Trophoblast cell (in vitro differentiated cells and primary cell): ENCODE data around the gene SHISA5.

Source experiments
- DNase-seq, 2 donors: peaks; one replicate each; pipeline ENCODE4 v3.0.0-alpha.2; 2016
- H2AFZ ChIP-seq: 2 replicates; pipeline ENCODE4 v1.6.1; 2013; ENCODE audit warnings: low read length, moderate library complexity, mild to moderate bottlenecking; ENCODE audit not compliant: insufficient read depth, poor library complexity
- H2AK5ac ChIP-seq: 2 replicates; pipeline ENCODE4 v1.6.1; 2013; ENCODE audit warnings: mild to moderate bottlenecking, low read length
- H2BK120ac ChIP-seq: 2 replicates; pipeline ENCODE4 v1.6.1; 2013; ENCODE audit warnings: low read length, mild to moderate bottlenecking, moderate library complexity; ENCODE audit not compliant: insufficient read depth, poor library complexity
- H2BK12ac ChIP-seq: 2 replicates; pipeline ENCODE4 v1.6.1; 2013; ENCODE audit warnings: mild to moderate bottlenecking, low read length, moderate library complexity
- H2BK5ac ChIP-seq: 2 replicates; pipeline ENCODE4 v1.6.1; 2013; ENCODE audit warnings: low read length, low read depth, moderate library complexity, mild to moderate bottlenecking; ENCODE audit not compliant: poor library complexity
- H3K14ac ChIP-seq: 2 replicates; pipeline ENCODE4 v1.6.1; 2013; ENCODE audit warnings: mild to moderate bottlenecking, low read length
- H3K18ac ChIP-seq: 2 replicates; pipeline ENCODE4 v1.6.1; 2013; ENCODE audit warnings: mild to moderate bottlenecking, low read length
- H3K23ac ChIP-seq: 2 replicates; pipeline ENCODE4 v1.6.1; 2013; ENCODE audit warnings: low read length
- H3K27ac ChIP-seq: 2 replicates; pipeline ENCODE4 v1.5.1; 2013; ENCODE audit warnings: low read depth, mild to moderate bottlenecking, inconsistent platforms, low read length, moderate library complexity
- H3K27me3 ChIP-seq: 2 replicates; pipeline ENCODE4 v1.6.1; 2013; ENCODE audit warnings: inconsistent platforms, mild to moderate bottlenecking, low read length, moderate library complexity; ENCODE audit not compliant: insufficient read depth
- H3K36me3 ChIP-seq, 2 experiments: 1 replicate in 1 of 2; 2 replicates in 1 of 2; pipeline ENCODE4 v1.6.1; 2013; ENCODE audit warnings: low read length in 2 of 2, mild to moderate bottlenecking in 2 of 2, moderate library complexity in 1 of 2; ENCODE audit not compliant: insufficient read depth in 2 of 2, control insufficient read depth in 1 of 2
- H3K4ac ChIP-seq: 2 replicates; pipeline ENCODE4 v1.6.1; 2013; ENCODE audit warnings: low read depth, mild to moderate bottlenecking, low read length, moderate library complexity
- H3K4me1 ChIP-seq, 2 experiments: 1 replicate in 1 of 2; 2 replicates in 1 of 2; pipeline ENCODE4 v1.6.1; 2013; ENCODE audit warnings: low read length in 2 of 2, mild to moderate bottlenecking in 2 of 2, moderate library complexity in 1 of 2; ENCODE audit not compliant: insufficient read depth in 2 of 2, control insufficient read depth in 1 of 2
- H3K4me2 ChIP-seq: 2 replicates; pipeline ENCODE4 v1.6.1; 2013; ENCODE audit warnings: inconsistent platforms, mild to moderate bottlenecking, low read length, moderate library complexity
- H3K4me3 ChIP-seq: 2 replicates; pipeline ENCODE4 v1.5.1; 2013; ENCODE audit warnings: mild to moderate bottlenecking, low read depth, low read length, inconsistent platforms
- H3K79me1 ChIP-seq: one replicate; pipeline ENCODE4 v1.6.1; 2013; ENCODE audit warnings: low read length
- H3K79me2 ChIP-seq: 2 replicates; pipeline ENCODE4 v1.6.1; 2013; ENCODE audit warnings: low read length, mild to moderate bottlenecking; ENCODE audit not compliant: control insufficient read depth, insufficient read depth, poor library complexity
- H3K9ac ChIP-seq: 2 replicates; pipeline ENCODE4 v1.6.1; 2013; ENCODE audit warnings: mild to moderate bottlenecking, low read length
- H3K9me3 ChIP-seq: 2 replicates; pipeline ENCODE4 v1.6.1; 2013; ENCODE audit warnings: low read depth, mild to moderate bottlenecking, control low read depth, inconsistent platforms, low read length; ENCODE audit not compliant: insufficient read depth
- H4K12ac ChIP-seq: 2 replicates; pipeline ENCODE4 v1.6.1; 2013; ENCODE audit warnings: low read depth, mild to moderate bottlenecking, low read length, moderate library complexity
- H4K8ac ChIP-seq: 2 replicates; pipeline ENCODE4 v1.6.1; 2013; ENCODE audit warnings: low read depth, mild to moderate bottlenecking, low read length, moderate library complexity
- H4K91ac ChIP-seq: one replicate; pipeline ENCODE4 v1.6.1; 2013; ENCODE audit warnings: low read depth, mild to moderate bottlenecking, low read length, moderate library complexity
- WGBS: extraction: QIAGEN DNeasy Blood & Tissue Kit; methylation state at CpG from one replicate; pipeline ENCODE4 v1.1.7; 2013; ENCODE audit warnings: missing lambda C conversion rate; ENCODE audit not compliant: insufficient read length, insufficient coverage; ENCODE audit errors: extremely low coverage; 5-methylcytosine and 5-hydroxymethylcytosine counted together

The SHISA5 gene

GRCh38 chr3:48467110-48467454 is 36.9 kb downstream of the SHISA5 start:
- Histone ChIP-seq H2BK12ac (peak overlapping the region; percentile 10), H2AK5ac (no peak overlapping the region), H3K4me1 (peaks cover 12 to 14% of the 10 kb centered on the region in 2 experiments), H2BK120ac (no peak overlapping the region), H4K91ac (no peak overlapping the region), H3K4ac (no peak overlapping the region), H3K27ac (no peak overlapping the region), H4K8ac (no peak overlapping the region), H3K27me3 (no peaks in the 10 kb centered on the region), H3K9ac (no peak overlapping the region), H3K14ac (no peak overlapping the region), H3K4me3 (no peak overlapping the region), H3K79me2 (peaks cover 6% of the 10 kb centered on the region), H3K36me3 (peaks cover 37 to 48% of the 10 kb centered on the region in 2 experiments), H3K79me1 (peaks cover 10% of the 10 kb centered on the region), H3K23ac (no peak overlapping the region), H4K12ac (no peak overlapping the region), H3K9me3 (no peaks in the 10 kb centered on the region), H2BK5ac (no peak overlapping the region), H2AFZ (no peak overlapping the region), H3K4me2 (no peak overlapping the region), H3K18ac (no peak overlapping the region)
- WGBS = no CpG with 5 or more reads among the region's 9 CpGs
- DNase-seq = no peak

- H3K9me3 ChIP-seq = no peaks in the 10 kb centered on the region
- H3K4me3 ChIP-seq = no peak overlapping the region
- H4K8ac ChIP-seq = peak overlapping the region; percentile 72
- H3K79me2 ChIP-seq = peaks cover 6% of the 10 kb centered on the region
- H3K4me2 ChIP-seq = no peak overlapping the region
- peak overlapping the region; percentile 85 for H2BK12ac ChIP-seq
- peaks cover 12 to 14% of the 10 kb centered on the region in 2 experiments for H3K4me1 ChIP-seq
- no peak overlapping the region for H3K9ac ChIP-seq
- peak overlapping the region; percentile 78 for H3K4ac ChIP-seq
- H3K36me3 ChIP-seq = peaks cover 37 to 48% of the 10 kb centered on the region in 2 experiments
- no peaks in the 10 kb centered on the region for H3K27me3 ChIP-seq
- peak overlapping the region; percentile 92 for H2BK120ac ChIP-seq
- peak overlapping the region; percentile 47 for H3K18ac ChIP-seq
- peak overlapping the region; percentile 78 for H3K14ac ChIP-seq
- H4K91ac ChIP-seq = peak overlapping the region; percentile 99
- no peak for DNase-seq
- peak overlapping the region; percentile 88 for H2BK5ac ChIP-seq
- H3K23ac ChIP-seq = no peak overlapping the region
- peak overlapping the region; percentile 95 for H3K27ac ChIP-seq
- peak overlapping the region; percentile 50 for H2AK5ac ChIP-seq
- H4K12ac ChIP-seq = peak overlapping the region; percentile 61
- peaks cover 10% of the 10 kb centered on the region for H3K79me1 ChIP-seq
- WGBS = no CpG with 5 or more reads among the region's 19 CpGs
- peak overlapping the region; percentile 6 for H2AFZ ChIP-seq
These were observed 37.4 kb downstream of the SHISA5 start for GRCh38 chr3:48466386-48467109.

GRCh38 chr3:48465531-48466378 is 38.2 kb downstream of the SHISA5 start:
- Histone ChIP-seq H3K4ac (peak overlapping the region; percentile 78), H3K23ac (no peak overlapping the region), H4K8ac (peak overlapping the region; percentile 72), H3K9me3 (no peaks in the 10 kb centered on the region), H3K4me3 (no peak overlapping the region), H3K27me3 (no peaks in the 10 kb centered on the region), H3K4me1 (peaks cover 12 to 14% of the 10 kb centered on the region in 2 experiments), H2BK120ac (peak overlapping the region; percentile 92), H2AK5ac (peak overlapping the region; percentile 50), H4K91ac (peak overlapping the region; percentile 99), H3K18ac (peak overlapping the region; percentile 47), H3K79me2 (peaks cover 6% of the 10 kb centered on the region), H2BK12ac (peak overlapping the region; percentile 85), H3K36me3 (peaks cover 43 to 55% of the 10 kb centered on the region in 2 experiments), H3K79me1 (peaks cover 10% of the 10 kb centered on the region), H3K9ac (peak overlapping the region; percentile 6), H3K27ac (peak overlapping the region; percentile 95), H3K4me2 (peak overlapping the region; percentile 24), H2AFZ (peak overlapping the region; percentile 6), H3K14ac (peak overlapping the region; percentile 78), H4K12ac (peak overlapping the region; percentile 61), H2BK5ac (peak overlapping the region; percentile 88)
- peak; percentile 99 to 100 for DNase-seq
- WGBS = no CpG with 5 or more reads among the region's 21 CpGs

GRCh38 chr3:48465237-48465530 is 38.8 kb downstream of the SHISA5 start:
- WGBS = no CpG with 5 or more reads among the region's 7 CpGs
- no peak for DNase-seq
- H3K4me2 ChIP-seq = no peak overlapping the region
- no peak overlapping the region for H2BK120ac ChIP-seq
- peaks cover 8 to 12% of the 10 kb centered on the region in 2 experiments for H3K4me1 ChIP-seq
- H4K91ac ChIP-seq = peak overlapping the region; percentile 14
- no peak overlapping the region for H2BK12ac ChIP-seq
- H3K18ac ChIP-seq = no peak overlapping the region
- H3K4me3 ChIP-seq = no peak overlapping the region
- H3K4ac ChIP-seq = no peak overlapping the region
- H3K9ac ChIP-seq = no peak overlapping the region
- H3K9me3 ChIP-seq = no peaks in the 10 kb centered on the region
- peaks cover 6% of the 10 kb centered on the region for H3K79me2 ChIP-seq
- no peak overlapping the region for H3K23ac ChIP-seq
- H4K8ac ChIP-seq = no peak overlapping the region
- H2BK5ac ChIP-seq = no peak overlapping the region
- no peak overlapping the region for H2AFZ ChIP-seq
- no peaks in the 10 kb centered on the region for H3K27me3 ChIP-seq
- H2AK5ac ChIP-seq = peak overlapping the region; percentile 40
- peaks cover 10% of the 10 kb centered on the region for H3K79me1 ChIP-seq
- peaks cover 47 to 58% of the 10 kb centered on the region in 2 experiments for H3K36me3 ChIP-seq
- H3K14ac ChIP-seq = peak overlapping the region; percentile 21
- peak overlapping the region; percentile 10 for H4K12ac ChIP-seq
- peak overlapping the region; percentile 14 for H3K27ac ChIP-seq
